Measurements from ENCODE around the gene RDM1. TPM values are rescaled to one million over a fixed set of nuclear protein-coding genes. Genes with fewer than 3 reads are reported as not detected.

Gene RDM1
- total and polyA plus RNA-seq, 8 donors: 0.98 to 5.9 TPM; not detected in 6

DNA sequence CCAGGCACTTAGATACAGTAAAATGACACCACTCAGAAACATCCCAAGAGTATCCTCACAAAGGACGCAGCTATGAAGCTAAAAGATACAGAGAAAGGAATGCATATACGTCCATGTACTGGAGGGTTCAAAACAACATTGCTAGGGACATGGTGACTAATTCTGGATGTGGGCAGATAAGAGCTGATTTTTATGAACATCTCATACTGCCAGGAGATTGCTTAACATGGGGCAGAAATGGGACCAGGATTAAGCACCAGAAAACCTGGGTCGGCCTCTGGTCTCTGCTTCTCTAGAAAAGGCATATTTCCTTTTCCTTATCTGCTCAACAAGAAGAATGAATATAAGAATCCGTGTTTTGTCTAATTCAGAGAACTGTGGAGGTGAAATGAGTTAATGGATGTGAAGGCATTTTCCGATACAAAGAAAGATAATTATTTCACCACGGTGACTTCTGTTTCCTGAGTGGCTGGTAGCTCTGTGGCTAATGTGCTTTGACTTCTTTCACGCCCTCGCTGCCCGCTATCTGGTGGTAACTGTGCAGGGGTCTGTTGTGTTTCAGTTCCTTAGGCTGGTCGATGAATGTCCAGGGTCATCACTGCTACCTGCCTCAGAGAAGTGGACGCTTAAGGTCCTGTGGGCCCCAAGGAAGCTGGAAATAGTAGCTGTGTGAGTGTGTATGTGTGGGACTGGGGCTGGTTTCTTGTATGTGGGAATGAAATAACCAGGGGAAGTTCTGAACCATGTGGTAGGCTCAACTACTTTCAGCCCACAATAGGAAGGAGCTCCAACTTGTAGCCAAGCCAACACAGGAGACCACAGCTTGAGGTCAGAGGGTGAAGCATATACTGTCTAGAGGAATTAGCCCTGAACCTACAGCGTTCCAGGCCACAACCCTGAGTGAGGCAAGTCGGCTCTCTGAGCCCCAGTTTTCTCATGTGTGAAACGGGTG lies 34.7 kb downstream of the RDM1 start:
- H3K27me3 ChIP-seq: peaks cover 0 to 4% (median 0%) of the 10 kb centered on the region in 3 donors

GRCh38 chr17:35894206-35894605 lies 36.4 kb downstream of the RDM1 start:
- no peak overlapping the region for H3K4me3 ChIP-seq
- 90 to 97% (median 92%) methylated on average over 7 of the region's 7 CpGs for WGBS, 5 donors

More for the DNA sequence above, 34.7 kb downstream of the RDM1 start:
- H3K9me3 ChIP-seq: no peaks in the 10 kb centered on the region
- no peak for DNase-seq
- TF ChIP-seq CTCF (IDR thresholded peaks at IDR 0.05) (no peak), POLR2A (IDR thresholded peaks at IDR 0.05) (no peak), POLR2AphosphoS5 (IDR thresholded peaks at IDR 0.05) (no peak), EP300 (IDR thresholded peaks at IDR 0.05) (no peak)
- peaks cover 0 to 10% (median 0%) of the 10 kb centered on the region in 4 donors for H3K4me1 ChIP-seq
- no peak overlapping the region for H3K4me3 ChIP-seq
- WGBS, 5 donors: 77 to 83% (median 78%) methylated on average over 14 of the region's 14 CpGs
- intact Hi-C loops (cut with DNase I; ENCODE audit: low total_unique reads): no loop called here
- H3K36me3 ChIP-seq: no peaks in the 10 kb centered on the region
- H3K27ac ChIP-seq: peak overlapping the region in 3 of 5 donors; percentile 13 to 19 (median 14)

GRCh38 chr17:35893751-35894150 lies 36.8 kb downstream of the RDM1 start:
- Histone ChIP-seq H3K4me3 (no peak overlapping the region), H3K4me1 (peaks cover 0 to 19% (median 6%) of the 10 kb centered on the region in 4 donors), H3K27ac (no peak overlapping the region), H3K36me3 (no peaks in the 10 kb centered on the region), H3K27me3 (peaks cover 0 to 4% (median 0%) of the 10 kb centered on the region in 3 donors), H3K9me3 (no peaks in the 10 kb centered on the region)
- TF ChIP-seq EP300 (IDR thresholded peaks at IDR 0.05): no peak
- no peak for TF ChIP-seq POLR2AphosphoS5 (IDR thresholded peaks at IDR 0.05)
- TF ChIP-seq CTCF (IDR thresholded peaks at IDR 0.05): no peak
- no peak for TF ChIP-seq POLR2A (IDR thresholded peaks at IDR 0.05)
- DNase-seq: no peak
- intact Hi-C loops (cut with DNase I; ENCODE audit: low total_unique reads): no loop called here
- WGBS, 5 donors: 90 to 96% (median 92%) methylated on average over 4 of the region's 4 CpGs

More at GRCh38 chr17:35894206-35894605, 36.4 kb downstream of the RDM1 start:
- Histone ChIP-seq H3K27me3 (peaks cover 0 to 4% (median 0%) of the 10 kb centered on the region in 3 donors), H3K36me3 (no peaks in the 10 kb centered on the region), H3K4me1 (peaks cover 0 to 20% (median 6%) of the 10 kb centered on the region in 4 donors), H3K9me3 (no peaks in the 10 kb centered on the region), H3K27ac (no peak overlapping the region)
- no peak for DNase-seq
- TF ChIP-seq CTCF (IDR thresholded peaks at IDR 0.05): no peak
- TF ChIP-seq POLR2A (IDR thresholded peaks at IDR 0.05): no peak
- TF ChIP-seq EP300 (IDR thresholded peaks at IDR 0.05): no peak
- TF ChIP-seq POLR2AphosphoS5 (IDR thresholded peaks at IDR 0.05): no peak
- intact Hi-C loops (cut with DNase I; ENCODE audit: low total_unique reads): no loop called here

- Histone ChIP-seq H3K27me3 (peaks cover 0 to 4% (median 0%) of the 10 kb centered on the region in 3 donors), H3K27ac (peak overlapping the region in 1 of 5 donors; percentile 7), H3K9me3 (no peaks in the 10 kb centered on the region), H3K4me3 (no peak overlapping the region), H3K36me3 (no peaks in the 10 kb centered on the region), H3K4me1 (peaks cover 0 to 14% (median 6%) of the 10 kb centered on the region in 4 donors)
- DNase-seq: no peak
- 46 to 67% (median 62%) methylated on average over 6 of the region's 6 CpGs for WGBS, 5 donors
- TF ChIP-seq POLR2A (IDR thresholded peaks at IDR 0.05) (no peak), EP300 (IDR thresholded peaks at IDR 0.05) (no peak), CTCF (IDR thresholded peaks at IDR 0.05) (no peak), POLR2AphosphoS5 (IDR thresholded peaks at IDR 0.05) (no peak)
- intact Hi-C loops (cut with DNase I; ENCODE audit: low total_unique reads): no loop called here
Observed at GRCh38 chr17:35892091-35893035, 38.2 kb downstream of the RDM1 start.

All from stomach (tissue), 9 donors.